HG03025 (cell line): Measurements from ENCODE around the gene HMMR.

Experiments
- ATAC-seq: cut with Tn5 transposase; IDR thresholded peaks from one replicate; pipeline ENCODE4 v1.9.1; 2021; ENCODE audit warnings: mild to moderate bottlenecking, moderate library complexity; ENCODE audit not compliant: unreplicated experiment, low FRiP score

Gene HMMR

DNA sequence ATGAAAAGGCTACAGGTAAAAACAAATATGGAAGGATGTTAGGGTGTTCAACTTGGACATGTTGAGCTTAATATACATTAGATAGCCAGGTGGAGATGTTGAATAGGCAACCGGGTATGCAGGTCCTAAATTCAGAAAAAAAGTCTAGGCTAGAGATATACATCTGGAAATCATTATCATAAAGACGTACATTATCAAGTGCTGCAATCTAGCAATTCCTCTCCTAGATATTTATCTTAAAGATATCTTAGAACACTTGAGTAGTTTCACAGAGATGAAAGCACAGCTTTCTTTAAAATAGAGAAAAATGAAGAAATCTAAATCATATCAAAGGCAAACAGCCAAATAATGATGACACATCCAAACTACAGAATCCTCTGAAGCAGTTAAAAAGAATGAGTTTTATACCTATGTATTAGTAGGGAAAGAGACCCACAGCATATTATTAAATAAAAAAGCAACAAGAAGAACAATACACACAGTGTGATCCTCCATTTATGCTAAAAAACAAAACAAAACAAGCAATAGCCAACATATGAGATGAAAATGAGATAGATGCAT is 4.3 kb upstream of the HMMR start:
- ATAC-seq = no peak

DNA sequence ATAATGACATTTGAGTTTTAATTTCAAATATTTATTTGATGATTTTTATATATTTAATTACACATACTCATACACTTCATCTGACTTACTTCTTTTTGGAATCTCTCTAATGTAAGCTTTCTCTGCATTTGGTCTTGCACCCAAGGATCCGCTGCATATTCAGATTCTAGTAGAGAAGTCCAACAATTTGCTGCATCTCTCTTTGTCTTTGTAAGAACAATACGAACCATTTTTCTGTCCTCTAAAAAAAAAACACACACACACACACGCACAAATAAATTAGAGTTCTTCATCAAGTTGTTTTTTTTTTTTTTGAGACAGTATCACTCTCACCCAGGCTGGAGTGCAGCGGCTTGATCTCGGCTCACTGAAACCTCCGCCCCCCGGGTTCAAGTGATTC is 3.6 kb upstream of the HMMR start:
- ATAC-seq = no peak

GRCh38 chr5:163458778-163459385 is 1.6 kb upstream of the HMMR start:
- no peak for ATAC-seq

DNA sequence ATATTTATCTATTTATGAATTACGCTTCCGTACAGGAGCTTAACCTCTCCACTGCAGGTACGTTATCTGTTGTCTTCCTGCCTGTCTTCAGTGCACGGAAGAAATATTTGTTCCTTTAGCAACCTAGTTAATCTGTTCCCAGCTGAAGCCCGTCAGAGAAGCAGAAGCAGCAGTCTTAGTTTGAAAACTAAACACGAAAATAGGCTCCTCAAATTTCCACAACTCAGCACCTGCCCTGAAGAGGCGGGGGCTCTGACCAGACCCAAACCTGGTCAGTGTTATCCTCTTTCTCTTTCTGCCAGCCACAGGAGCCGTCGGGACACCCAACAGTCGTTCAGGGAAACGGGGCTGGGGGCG is 992 bp upstream of the HMMR start:
- ATAC-seq = peak; percentile 14

DNA sequence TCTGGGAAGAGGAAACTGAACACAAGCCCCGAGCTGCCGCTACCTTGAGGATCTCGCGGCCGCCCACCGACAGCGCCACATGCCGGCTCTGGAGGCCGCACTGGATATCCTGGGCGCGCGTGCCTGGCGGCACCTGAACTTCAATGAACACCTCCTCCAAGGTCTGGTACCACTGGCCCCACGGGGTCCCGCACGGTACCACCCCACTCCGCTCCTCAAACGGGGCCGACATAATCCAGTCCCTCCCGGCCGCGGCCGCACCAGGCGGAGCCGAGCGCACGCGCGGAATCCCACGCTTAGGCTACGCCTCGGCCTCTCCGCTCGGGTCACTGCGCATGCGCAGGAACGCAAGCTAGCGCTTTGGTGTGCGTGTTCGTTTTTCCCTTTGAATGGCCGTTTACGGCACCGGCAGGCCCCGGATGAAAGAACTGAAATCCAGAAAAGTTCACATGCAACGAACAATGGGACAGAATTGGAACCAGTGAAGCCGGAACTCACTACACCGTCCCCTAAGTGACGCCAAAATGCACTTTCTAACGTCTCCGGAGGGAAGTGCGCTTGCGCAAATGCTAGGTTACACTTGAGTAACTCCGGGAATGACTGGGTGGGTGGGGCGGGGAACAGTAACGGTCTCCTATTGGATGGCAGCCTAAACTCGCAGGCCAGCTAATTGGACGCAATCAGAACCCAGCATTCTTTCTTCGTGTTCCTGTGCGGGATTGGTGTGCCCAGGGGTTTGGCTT is 442 bp upstream of the HMMR start, which contains the start of gene NUDCD2:
TSS of gene NUDCD2 (minus strand) at position 284 of the 743 bp plus-strand sequence. CDS start at position 232, 52 bp downstream.
- ATAC-seq = peak; percentile 82

DNA sequence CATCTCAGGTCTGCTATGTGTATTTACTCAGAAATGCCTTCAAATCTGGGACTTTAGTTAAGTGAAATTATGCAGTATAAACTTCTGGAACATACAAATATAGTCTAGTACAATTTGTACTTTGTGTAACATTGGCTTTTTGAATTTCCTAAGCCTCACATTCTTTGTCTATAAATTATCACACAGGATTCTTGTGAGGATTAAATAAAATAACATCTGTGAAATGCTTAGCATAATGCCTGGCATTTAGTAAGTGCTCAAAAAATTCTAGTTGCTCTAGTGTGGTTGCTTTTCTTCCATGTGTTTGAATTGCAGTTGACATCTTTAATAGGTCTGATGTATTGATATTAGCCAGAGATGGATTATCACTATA is 2.6 kb downstream of the HMMR start:
- ATAC-seq = no peak

GRCh38 chr5:163467682-163468081 is 7.2 kb downstream of the HMMR start:
- no peak for ATAC-seq

DNA sequence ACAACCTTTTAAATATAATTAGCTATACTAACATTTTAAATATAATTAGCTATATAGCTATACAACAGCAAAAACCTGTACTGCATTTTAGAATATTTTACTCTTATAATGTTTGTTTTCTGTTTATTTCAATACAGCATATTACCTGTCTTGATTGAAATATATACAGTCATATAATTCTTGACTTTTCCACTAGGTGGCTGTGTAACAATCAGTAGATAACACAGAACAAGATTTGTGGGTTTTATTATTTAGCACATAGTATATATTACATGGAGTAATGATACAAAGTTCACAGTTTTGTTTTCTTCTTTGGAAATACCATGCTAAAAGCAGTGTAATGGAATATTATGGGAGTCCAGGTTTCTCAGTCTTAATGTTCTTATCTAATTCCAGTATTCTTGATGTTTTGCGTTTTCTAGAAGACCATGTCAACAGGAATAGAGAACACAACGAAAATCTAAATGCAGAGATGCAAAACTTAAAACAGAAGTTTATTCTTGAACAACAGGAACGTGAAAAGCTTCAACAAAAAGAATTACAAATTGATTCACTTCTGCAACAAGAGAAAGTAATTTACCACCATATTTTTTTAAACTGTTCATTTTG is 13.3 kb downstream of the HMMR start:
- ATAC-seq = no peak

DNA sequence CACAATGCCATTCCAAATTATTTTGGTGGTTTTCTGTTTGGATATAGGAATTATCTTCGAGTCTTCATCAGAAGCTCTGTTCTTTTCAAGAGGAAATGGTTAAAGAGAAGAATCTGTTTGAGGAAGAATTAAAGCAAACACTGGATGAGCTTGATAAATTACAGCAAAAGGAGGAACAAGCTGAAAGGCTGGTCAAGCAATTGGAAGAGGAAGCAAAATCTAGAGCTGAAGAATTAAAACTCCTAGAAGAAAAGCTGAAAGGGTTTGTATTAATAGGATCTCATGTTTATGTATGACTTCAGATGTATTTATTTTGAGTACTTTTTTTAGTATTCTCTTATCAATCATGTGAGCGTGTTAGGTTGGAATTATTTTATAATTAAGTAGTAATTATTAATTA is 15.0 kb downstream of the HMMR start:
- ATAC-seq = no peak

- ATAC-seq = no peak
Observed at GRCh38 chr5:163478126-163478981, 17.9 kb downstream of the HMMR start.

DNA sequence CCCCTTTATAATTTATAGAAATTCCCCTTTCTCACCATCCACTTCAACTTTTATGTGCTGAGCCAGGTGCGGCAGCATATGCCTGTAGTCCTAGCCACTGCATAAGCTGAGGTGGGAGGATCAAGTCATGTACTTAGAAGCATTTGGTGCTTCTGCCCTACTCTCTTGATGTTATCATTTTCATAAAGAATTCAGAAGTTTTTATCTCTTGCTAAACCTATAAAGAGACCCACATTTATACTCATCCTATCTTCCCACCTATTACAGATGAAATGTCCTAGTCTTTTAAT is 18.5 kb downstream of the HMMR start:
- ATAC-seq = no peak

DNA sequence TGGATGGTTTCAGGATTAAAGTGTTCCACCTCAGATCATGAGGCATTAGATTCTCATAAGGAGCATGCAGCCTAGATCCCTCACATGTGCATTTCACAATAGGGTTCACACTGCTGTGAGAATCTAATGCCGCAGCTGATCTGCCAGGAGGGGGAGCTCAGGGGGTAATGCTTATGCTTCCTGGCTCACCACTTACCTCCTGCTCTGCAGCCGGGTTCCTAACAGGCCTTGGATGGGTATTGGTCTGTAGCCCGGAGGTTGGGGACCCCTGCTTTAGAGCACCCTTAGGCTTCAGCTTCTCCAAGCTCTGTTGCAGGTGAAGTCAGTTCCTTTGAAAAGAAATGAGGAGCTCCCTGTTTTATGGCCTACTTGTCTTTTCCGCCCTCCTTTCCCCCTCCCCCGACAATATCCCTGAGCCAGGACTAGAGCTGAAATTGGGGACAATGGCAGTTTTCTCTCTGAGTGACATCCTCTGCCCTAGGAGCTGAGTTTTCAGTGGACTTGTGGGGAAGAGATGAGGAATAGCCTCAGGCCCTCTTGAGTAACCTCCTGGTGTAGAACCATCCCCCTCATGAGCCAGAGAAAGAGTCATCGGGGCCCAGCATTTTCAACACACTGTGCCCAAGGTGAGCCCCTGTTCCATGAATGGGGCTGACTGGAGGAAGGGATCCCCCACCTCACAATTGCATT is 28.8 kb downstream of the HMMR start:
- ATAC-seq = no peak

DNA sequence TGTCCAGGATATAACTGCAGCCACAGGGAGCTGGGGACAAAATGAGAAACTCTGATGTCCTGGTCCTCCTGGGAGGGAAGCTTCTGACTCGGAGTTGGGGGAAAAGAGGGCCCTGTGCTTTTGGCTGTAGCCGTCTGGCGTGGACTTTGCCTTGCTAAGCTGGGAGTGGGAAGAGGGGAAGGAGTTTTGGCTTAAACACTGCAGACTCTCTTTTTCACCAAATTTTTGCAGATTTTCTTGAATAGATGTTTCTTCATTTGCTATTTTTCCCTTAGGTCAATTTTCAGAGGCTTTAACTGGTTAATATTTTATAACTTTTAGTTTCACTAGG is 29.3 kb downstream of the HMMR start:
- no peak for ATAC-seq

DNA sequence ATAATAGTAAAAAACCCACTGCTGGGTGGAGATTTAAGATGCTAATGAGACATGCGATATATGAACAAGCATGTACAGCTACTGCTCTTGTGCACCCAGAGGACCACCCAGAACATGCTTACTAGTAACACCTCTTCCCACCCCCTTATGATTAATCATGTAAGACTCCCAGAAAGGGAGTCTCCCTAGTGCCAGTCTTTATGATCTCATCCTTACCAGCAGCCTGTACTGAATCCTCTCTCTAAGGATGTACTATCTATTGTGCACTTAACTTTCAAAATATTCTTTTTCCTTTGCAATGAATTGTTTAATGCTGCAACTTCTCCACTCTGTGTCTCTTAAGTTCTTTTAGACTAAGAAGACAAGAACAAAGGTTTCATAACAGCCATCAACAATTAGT is 35.9 kb downstream of the HMMR start:
- no peak for ATAC-seq

- no peak for ATAC-seq
Observed at GRCh38 chr5:163497315-163497714, 36.9 kb downstream of the HMMR start.

DNA sequence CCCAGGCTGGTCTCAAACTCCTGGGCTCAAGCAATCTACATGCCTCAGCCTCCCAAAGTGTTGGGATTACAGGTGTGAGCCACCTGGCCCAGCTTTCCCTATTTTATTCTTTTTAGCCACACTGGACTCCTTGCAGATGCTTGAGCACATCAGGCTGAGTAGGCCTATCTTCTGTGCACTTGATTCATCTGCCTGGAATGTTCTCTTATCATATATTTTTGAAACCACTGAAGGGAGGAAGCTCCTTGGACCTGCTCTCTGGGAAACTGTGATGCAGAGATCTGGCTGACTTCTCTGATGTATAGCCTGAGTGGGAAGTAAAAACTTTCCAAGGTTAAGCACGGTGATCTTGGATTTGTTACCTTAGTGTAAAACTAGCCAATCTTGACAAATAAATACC is 38.5 kb downstream of the HMMR start:
- ATAC-seq = no peak

DNA sequence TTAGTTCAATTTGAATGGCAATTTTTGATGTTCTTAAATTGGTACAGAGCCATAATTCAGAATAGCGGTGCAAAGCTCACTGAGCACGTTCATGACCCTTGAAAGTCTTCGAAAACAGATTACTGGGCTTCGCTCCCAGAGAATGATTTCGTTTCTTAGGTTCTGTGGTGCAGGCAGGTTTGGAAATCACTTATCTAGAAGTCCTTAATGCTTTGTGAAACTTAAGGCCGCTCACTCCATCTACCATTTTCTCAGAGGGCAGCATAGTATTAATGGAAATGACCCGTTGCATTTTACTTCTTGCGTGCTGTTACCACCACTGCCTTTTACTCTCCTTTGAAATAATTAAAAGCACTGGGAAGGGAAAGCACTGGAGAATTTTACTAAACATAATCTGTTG is 42.1 kb downstream of the HMMR start:
- no peak for ATAC-seq

- no peak for ATAC-seq
Observed at GRCh38 chr5:163503106-163504078, 43.0 kb downstream of the HMMR start.
